A549 treated with Hydrocortisone at 1 μM for 4 hours (cell line): ENCODE data around the gene PCDHA6. TPM values are rescaled to one million over a fixed set of nuclear protein-coding genes. Genes with fewer than 3 reads are reported as not detected.

Experiments
- total RNA-seq: library from RNA; stranded (reverse); fragments of 200-300 nt; extraction: Qiagen RNA extraction; gene quantifications from 5 replicates; pipeline ENCODE4 v1.2.3, GENCODE V29; 2022

The PCDHA6 gene
- total RNA-seq, 1 experiment from 2014 or later, result not detected

Other genes starting within 250 kb of the PCDHA6 start
- 3.3 to 4.5 TPM (median 4.1 TPM) in 5 replicates for gene CD14, start 194.8 kb upstream of the PCDHA6 start, total RNA-seq
- gene TMCO6, start 188.5 kb upstream of the PCDHA6 start, total RNA-seq, result 9.2 to 12.7 TPM (median 12.2 TPM) in 5 replicates
- 84.6 to 130 TPM (median 123 TPM) in 5 replicates for gene NDUFA2, start 180.3 kb upstream of the PCDHA6 start, total RNA-seq
- gene IK, start 180.1 kb upstream of the PCDHA6 start, total RNA-seq, result 84.3 to 119 TPM (median 87.4 TPM) in 5 replicates
- 27.2 to 34.7 TPM (median 29.0 TPM) in 5 replicates for gene WDR55, start 163.1 kb upstream of the PCDHA6 start, total RNA-seq
- 0.47 to 0.94 TPM (median 0.70 TPM) in 5 replicates for gene DND1, start 154.4 kb upstream of the PCDHA6 start, total RNA-seq
- 73.7 to 90.7 TPM (median 77.1 TPM) in 5 replicates for gene HARS1, start 136.6 kb upstream of the PCDHA6 start, total RNA-seq
- 34.4 to 44.5 TPM (median 36.9 TPM) in 5 replicates for gene HARS2, start 136.5 kb upstream of the PCDHA6 start, total RNA-seq
- 79.9 to 111 TPM (median 84.2 TPM) in 5 replicates for gene ZMAT2, start 127.5 kb upstream of the PCDHA6 start, total RNA-seq
- 0.14 to 0.29 TPM (median 0.23 TPM) in 5 replicates for gene PCDHA1, start 41.8 kb upstream of the PCDHA6 start, total RNA-seq
- gene PCDHA2, start 33.1 kb upstream of the PCDHA6 start, total RNA-seq, result 0.06 to 0.08 TPM (median 0.06 TPM) in 3 of 5 replicates, not detected in the others
- gene PCDHA3, start 26.9 kb upstream of the PCDHA6 start, total RNA-seq, result 0.66 to 1.0 TPM (median 0.82 TPM) in 5 replicates
- 1.1 to 1.9 TPM (median 1.9 TPM) in 5 replicates for gene PCDHA4, start 20.9 kb upstream of the PCDHA6 start, total RNA-seq
- gene PCDHA5, start 6.3 kb upstream of the PCDHA6 start, total RNA-seq, result 0.70 to 1.1 TPM (median 0.76 TPM) in 5 replicates
- 0.05 to 0.16 TPM (median 0.09 TPM) in 5 replicates for gene PCDHA7, start 6.3 kb downstream of the PCDHA6 start, total RNA-seq
- gene PCDHA8, start 13.2 kb downstream of the PCDHA6 start, total RNA-seq, result 0.05 to 0.09 TPM (median 0.06 TPM) in 4 of 5 replicates, not detected in the other
- gene PCDHA9, start 20.4 kb downstream of the PCDHA6 start, total RNA-seq, result not detected in 5 replicates
- 0.01 to 0.03 TPM (median 0.02 TPM) in 3 of 5 replicates, not detected in the others for gene PCDHA10, start 27.9 kb downstream of the PCDHA6 start, total RNA-seq
- 0.07 to 0.30 TPM (median 0.17 TPM) in 5 replicates for gene PCDHA11, start 41.0 kb downstream of the PCDHA6 start, total RNA-seq
- 2.7 to 3.6 TPM (median 2.8 TPM) in 5 replicates for gene PCDHA12, start 47.3 kb downstream of the PCDHA6 start, total RNA-seq
- gene PCDHA13, start 54.2 kb downstream of the PCDHA6 start, total RNA-seq, result 0.06 to 0.10 TPM (median 0.08 TPM) in 3 of 5 replicates, not detected in the others
- gene PCDHAC1, start 98.3 kb downstream of the PCDHA6 start, total RNA-seq, result 1.8 to 2.5 TPM (median 2.2 TPM) in 5 replicates
- gene PCDHAC2, start 138.5 kb downstream of the PCDHA6 start, total RNA-seq, result 3.3 to 4.9 TPM (median 3.7 TPM) in 5 replicates
- not detected in 5 replicates for gene PCDHB1, start 223.4 kb downstream of the PCDHA6 start, total RNA-seq